GM04503 (cell line): ENCODE data around the gene C1orf185.
"Not testable (repeated sequence)": the region's sequence is repeated elsewhere in the genome, so short reads cannot be mapped to it uniquely, and the experiment has no call there.

Source experiments
- DNase-seq: peaks from one replicate; pipeline ENCODE4 v3.0.0-alpha.2; 2012; ENCODE audit warnings: low read depth

The C1orf185 gene

DNA sequence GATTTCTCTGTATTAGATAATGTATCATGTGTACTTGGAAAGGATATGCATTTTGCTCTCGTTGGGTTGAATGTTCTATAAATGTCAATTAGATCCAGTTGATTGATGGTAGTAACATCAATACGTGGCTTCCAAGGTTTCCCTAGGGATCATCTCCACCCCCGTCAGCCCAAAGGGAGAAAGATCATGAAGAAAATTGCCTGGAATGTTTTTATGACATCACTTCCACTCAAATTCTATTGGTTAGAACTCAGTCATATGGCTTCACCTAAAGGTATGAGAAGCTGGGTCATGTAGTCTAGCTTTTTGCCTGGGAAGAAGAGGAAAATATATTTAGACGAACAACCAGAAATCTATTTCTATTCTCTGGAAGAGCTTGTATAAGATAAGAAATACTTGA lies at the start of gene C1orf185:
Gene C1orf185, plus strand, starts transcription at position 253 of the 400 bp plus-strand sequence. Its CDS starts 6 bp downstream, at position 259.
- DNase-seq = no peak

DNA sequence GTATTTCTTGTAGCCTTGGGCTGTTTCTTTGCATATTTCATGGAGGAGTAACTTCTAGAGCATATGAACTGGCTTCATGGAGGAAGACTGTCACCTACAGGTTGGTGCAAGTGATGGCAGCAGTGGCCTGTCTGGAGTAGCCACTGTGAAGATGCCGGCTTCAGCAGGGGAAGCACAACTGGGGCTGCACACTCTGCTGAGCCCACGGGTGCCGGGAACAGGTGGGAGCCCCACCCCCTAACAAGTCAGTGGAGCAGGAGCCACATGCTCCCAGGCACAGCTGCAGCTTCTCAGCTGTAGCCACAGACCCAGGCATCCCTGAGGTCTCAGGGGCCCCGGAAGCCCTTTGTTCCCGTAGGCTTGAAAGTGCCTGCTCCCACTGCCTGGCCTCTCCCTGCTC lies 43.2 kb upstream of the C1orf185 start:
- no peak for DNase-seq

DNA sequence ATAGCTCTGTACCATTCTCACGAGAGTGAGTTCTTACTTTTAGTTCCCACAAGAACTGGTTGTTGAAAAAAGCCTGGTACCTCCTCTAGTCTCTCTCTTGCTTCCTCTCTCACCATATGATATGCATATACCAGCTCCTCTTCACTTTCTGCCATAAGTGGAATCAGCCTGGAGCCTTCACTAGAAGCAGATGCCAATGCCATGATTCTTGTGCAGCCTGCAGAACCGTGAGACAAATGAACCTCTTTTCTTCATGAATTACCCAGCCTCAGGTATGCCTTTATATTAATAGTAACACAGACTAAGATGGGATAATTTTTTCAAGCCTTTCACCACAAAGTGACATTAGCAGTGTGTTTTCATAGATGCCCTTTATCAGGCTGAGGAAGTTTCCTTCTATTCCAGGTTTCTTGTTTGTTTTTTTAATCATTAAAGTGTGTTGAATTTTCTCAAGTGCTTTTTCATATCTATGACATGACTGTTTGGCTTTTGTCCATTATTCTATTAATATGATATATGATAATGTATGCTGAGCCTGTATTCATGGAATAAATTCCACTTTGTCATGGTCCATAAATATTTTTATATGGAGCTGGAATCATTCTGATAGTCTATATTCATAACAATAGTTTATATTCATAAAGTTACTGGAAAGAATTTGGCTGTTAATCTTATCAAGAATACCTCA lies 40.7 kb upstream of the C1orf185 start:
- DNase-seq = no peak

DNA sequence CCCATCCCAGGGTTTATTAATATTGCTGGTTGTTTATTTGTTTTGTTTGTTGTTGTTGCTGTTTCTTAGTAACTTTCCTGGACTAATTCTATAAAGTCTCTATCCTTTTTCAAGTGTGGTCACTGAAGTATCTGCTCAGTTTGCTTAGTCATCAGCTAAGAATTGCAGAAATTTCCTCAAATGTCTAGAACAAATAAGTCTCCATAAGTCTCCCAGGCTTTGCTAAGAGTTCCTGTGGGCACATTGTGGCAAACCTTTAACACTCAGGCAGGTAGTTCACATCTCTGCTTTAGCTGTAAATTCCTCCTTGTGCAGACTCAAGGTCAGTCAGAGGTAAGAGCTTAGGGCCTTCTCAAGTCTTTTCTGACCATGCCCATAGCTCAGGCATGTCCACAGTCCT lies 38.9 kb upstream of the C1orf185 start:
- DNase-seq = peak; percentile 97

DNA sequence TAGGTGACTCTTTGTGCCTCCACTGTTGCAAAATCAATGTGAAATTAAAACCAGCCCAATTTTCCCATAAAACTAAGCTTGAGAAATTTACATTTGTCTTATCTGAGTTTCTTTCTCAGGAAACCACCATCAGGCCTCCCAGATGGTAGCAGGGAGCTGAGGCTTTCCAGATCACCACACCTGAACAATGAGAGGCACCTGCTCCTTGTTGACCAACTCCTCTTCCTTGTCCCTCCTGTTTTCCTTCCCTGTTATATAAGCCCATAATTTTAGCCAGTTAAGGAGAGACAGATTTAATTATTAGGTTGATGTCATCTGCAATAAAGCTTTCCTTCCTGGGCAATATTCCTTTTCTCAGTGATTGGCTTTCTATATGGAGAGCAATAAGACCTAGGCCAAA lies 32.0 kb upstream of the C1orf185 start:
- DNase-seq = no peak

DNA sequence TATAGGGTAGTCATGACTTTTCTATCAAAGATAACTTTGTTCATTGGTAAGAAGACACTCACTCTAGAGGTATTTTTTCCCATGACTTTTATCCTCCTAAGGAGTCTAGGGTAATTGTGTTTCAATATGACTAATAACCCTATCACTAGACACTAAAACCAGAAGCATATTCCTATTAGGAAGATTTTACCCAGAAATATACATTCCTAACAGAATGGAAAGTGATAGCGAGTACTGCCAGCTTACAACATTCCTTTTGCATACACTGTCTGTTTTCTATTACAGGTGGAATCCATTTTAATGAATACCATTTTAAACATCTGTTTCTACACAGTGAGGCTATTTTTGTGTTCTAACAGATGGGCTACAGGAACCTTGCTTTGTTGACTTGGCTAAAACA lies 31.4 kb upstream of the C1orf185 start:
- DNase-seq = peak; percentile 55

DNA sequence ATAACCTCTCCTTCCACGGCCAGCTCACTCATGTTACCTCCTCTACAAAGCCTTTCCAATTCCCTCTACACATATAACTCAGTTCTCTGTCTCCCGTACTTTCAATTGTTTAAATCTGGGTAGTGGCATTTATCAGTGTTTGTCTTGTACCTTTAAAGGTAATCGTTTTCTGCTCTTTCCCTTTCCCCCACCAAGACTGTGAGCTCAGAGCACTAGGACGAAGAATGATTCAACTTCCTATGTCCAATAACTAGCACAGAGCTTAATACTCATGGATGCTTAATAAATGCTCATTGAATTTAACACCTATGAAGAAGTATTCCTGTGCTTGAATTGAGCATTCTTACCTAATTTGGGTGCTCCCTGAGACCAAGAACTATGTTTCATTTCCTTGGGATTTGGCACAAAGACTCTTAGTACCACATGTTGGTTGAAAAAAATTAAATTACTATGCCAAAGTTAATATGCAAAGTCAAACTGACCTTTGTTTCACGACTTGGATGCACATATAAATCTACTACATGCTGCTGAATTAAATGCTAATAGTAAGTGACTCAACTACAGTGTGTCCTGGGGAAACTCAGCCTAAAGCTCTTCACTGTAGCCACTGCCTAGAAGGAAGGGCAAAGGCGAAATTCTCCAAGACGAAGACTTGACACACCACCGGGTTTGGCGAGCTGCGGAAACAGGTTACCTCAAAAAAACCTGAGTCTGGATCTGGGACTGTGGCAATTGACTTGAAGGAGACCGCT lies 30.6 kb upstream of the C1orf185 start:
- no peak for DNase-seq

DNA sequence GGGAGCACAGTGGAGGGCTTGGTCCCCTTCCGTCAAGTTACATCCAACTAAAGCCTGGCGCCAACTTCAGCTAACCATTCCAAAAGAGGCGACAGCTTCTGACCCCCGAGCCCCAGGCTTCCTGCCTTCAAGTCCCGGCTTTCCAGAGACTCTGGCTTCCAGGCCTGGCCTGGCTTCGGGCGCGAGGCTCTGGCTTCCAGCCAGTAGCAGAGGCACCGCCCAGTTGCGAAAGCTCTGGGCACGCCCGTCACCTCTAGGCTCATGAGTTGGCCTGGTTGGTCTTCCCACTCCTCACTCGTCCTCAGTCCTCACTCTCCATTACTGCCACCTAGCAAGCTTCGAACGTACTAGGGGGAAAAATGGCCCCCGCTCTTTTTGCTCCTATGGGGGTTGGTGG lies 30.0 kb upstream of the C1orf185 start:
- no peak for DNase-seq

DNA sequence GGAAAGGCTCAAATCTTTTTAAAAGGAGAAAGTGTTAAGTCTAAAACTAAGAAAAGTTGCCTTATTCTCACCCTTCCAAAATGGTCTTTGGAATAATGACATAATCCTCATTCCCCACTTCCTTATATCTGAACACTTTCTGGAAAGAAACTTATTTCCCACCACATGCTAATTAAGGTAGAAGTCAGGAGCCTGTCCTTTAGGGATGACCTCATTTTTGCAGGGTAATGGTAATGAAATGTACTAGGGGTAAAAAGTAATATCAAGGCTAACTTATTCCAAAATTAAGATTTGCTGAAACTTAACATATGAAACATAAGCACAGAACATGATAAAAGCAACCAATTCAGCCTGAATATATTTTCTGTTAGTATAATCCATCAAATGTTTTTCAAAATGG lies 29.4 kb upstream of the C1orf185 start:
- no peak for DNase-seq

DNA sequence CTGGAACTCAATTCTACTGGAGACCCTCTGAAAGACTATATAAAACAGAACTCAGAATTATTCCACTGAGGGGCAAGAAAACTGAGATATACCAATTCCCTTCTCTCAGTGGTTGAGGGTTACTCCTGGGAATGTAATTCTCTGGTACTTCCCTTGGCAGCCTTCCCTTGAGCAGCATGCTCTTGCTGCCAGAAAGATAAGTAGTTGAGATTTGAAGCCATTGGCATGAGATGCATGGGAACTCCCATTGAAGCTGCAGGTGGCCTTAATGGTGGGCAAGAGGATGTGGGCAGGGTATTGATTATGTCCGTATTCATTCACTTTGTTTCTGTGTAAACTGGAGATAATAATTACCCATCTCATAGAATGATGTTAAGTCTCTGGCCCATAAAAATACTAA lies 28.6 kb upstream of the C1orf185 start:
- no peak for DNase-seq

DNA sequence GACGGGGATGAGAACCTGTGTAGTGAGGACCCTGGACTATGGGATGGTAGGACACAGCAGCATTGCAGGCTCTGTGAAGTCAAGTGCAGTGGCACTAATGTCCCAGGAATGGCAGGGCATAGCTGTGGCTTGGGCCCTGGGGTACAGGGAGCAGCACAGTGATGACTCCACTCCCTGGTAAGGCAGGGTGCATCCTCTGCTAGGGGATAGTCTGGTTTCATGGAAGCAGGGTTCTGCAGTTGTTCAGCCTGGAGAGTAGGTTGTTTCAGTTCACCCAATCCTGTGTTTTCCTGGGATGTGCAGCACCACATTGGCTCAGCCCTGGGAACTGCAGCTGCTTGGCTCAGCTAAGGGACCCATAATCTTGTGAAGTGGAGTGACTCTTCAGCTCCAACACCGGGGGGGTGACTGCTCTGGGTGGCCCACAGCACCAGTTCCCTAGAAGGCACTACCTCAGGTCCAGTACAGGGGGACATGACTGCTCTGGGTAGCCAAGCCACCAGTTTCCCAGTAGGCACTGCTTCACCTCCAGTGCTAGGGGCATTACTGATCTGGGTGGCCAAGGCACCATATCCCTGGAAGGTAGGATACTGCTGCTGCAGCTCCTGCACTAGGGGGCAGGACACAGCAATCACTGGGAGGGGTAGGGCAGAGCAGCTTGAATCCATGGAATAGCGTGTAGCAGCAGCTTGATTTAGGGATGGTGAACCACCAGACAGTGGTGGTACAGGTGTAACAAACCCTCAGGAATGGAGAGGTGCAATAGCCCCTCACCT lies 15.3 kb upstream of the C1orf185 start:
- DNase-seq = no peak

DNA sequence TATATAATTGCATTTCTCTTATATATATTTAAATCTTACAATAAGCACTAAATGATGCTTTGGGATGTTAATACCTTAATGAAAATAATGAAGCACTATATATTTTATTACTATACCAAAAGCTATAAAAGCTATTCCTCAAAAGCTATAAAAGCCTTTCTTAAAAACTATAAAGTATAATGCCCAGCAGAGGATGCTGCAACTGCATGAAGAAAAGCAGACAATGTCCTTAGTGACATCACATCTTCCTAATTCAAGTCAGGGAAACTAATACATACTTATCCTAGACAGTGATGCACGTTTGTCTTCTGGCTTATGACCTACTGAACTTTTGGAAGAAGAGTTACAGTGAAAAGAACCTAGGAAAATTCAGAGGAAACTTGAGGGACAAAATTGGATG lies 13.6 kb upstream of the C1orf185 start:
- no peak for DNase-seq

DNA sequence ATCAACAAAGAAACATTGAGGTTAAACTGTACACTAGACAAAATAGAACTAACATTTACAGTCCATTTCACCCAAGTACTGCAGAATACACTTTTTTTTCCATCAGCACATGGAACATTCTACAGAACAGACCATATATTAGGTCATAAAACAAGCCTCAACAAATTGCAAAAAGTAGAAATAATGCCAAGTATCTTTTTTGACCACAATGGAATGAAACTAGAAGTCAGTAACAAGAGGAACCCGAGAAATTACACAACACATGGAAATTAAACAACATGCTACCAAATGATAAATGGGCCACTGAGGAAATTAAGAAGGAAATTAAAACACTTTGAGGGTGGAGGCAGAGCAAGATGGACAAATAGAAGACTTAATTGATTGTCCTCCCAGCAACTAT lies 8.4 kb upstream of the C1orf185 start:
- DNase-seq = peak; percentile 41

DNA sequence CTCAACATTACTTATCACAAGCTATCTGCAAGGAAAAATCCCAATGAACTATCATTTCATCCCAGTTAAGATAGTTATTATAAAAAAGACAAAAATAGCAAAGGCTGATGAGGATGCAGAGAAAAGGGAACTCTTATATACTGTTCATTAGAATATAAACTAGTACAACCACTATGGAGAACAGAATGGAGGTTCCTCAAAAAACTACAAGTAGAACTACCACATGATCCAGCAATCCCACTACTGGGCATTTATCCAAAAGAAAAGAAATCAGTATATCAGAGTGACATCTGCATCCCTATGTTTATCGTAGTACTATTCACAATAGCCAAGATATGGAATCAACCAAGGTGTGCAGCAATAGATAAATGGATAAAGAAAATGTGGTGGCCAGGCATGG lies 4.9 kb upstream of the C1orf185 start:
- no peak for DNase-seq

DNA sequence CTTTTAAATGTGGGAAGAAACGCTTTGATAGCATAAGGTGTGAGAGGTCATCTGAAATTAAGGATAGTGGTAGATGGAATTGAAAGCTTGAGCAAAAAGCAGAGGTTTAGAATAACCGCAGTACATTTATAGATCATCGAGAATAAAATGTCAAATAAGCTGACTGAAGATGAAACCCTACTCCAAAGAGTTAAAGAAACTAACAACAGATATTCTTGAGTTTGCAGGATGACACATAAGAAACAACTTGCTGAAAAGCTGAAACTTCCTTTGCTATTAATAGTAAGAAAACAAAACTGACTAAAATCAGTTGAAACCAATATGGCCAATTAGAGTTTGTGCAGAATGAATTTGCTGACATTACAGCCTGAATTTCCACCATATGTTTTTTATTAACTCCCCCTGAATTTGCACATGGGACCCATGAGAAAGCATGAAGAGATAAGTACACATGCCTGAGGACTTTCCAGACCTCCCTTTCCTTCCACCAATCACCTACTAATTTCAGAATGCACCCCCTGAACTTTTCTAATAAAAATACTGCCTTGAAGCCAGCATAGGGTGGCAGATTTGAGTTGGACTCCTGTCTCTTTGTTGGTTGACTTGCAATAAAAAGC lies 1.7 kb upstream of the C1orf185 start:
- no peak for DNase-seq

DNA sequence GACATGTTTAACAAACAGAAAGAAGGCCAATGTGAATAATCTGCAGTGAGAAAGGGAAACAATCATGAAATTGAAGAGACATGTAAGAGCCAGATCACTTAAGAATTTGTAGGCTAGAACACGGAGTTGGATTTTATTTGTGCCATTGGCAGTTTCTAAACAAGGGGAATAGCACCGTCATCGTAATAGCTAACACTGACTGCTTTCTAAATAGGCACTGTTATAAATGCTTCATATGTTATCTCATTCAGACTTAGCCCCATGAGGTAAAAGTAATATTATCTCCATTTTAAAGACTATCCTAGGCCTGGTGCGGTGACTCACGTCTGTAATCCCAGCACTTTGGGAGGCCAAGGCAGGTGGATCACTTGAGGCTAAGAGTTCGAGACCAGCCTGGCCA lies 12.1 kb downstream of the C1orf185 start:
- DNase-seq = no peak

DNA sequence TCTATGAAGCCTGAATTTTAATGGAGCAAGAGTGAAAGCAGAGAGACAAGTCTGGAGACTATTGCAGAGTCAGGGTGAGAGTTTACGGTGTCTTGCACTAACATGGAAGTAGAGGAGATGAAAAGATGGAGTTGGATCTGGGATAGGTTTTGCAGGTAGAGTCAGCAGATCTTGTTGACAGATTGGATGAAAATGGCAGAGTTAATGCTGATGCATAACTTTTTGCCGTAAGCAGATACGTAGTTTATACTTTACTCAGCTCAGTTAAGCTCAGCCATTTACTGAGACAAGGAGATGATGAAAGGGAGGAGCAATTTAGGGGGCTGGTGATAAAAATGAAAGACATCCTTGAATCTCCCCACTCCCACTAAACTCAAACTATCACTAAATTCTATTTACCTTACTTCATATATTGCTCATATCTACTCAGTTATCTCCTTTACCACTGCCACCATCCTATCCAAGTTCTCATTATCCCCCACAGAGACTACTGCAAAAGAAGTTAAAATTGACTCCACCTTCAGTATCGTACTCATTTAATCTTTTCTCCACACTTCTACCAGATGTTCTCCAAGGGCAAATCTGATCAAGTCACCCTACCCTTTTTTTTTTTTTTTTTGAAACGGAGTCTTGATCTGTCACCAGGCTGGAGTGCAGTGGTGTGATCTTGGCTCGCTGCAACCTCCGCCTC lies 13.8 kb downstream of the C1orf185 start:
- DNase-seq = no peak

DNA sequence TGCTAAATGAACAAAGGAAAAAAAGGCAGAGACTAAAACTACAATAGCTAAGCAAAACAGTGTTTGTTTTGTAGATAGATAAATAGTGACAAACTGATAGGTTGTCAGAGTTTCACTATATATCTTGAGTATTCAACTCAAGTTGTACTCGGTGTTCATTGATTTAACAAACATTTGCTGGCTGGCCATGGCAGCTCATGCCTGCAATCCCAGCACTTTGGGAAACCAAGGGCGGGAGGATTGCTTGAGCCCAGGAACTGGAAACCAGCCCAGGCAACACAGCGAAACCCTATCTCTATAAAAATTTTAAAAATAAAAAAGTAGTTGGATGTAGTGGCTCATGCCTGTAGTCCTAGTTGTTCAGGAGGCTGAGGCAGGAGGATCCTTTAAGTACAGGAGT lies 17.3 kb downstream of the C1orf185 start:
- no peak for DNase-seq

DNA sequence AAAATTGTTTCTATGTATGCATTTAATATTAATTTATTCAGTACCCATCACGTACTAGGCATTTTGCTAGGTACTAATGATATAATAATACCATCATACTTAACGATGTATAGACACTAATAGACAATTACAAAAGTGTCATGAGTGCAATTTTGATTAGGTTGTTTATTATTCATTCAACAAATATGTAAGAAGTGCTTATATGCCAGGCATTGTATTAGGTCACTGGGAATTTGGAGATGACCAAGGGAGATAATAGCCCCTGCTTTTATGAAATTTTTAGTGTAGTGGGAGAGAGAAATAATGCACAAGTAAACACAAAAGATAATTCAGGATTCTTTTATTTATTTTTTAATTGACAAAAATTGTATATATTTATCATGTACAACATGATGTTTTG lies 18.6 kb downstream of the C1orf185 start:
- DNase-seq = no peak

DNA sequence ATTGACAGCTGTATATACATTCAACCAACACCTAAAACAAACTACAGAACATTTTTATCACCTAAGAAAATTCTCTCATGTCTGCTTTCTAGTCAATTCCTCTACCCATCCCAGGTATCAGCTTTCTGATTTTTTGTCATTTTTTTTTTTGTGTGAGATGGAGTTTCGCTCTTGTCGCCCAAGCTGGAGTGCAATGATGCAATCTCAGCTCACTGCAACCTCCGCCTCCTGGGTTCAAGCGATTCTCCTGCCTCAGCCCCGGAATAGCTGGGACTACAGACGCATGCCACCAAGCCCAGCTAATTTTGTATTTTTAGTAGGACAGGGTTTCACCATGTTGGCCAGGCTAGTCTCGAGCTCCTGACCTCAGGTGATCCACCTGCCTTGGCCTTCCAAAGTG lies 25.1 kb downstream of the C1orf185 start:
- DNase-seq = not testable (repeated sequence)

DNA sequence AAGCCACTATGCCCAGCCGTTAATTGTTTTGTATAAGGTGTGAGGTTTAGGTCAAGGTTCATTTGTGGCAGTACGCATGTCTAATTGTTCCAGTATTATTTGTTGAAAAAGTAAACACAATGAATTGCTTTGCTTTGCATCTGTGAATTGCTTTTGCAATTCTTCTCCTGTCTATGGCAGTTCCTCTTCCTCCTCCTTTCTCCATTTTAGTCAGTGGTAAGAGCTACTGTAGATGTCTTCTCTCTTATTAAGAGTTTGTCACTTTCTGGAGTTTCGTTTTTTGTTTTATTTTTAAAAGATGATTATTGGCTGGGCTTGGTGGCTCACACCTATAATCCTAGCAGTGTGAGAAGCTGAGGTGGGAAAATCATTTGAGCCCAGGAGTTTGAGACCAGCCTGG lies 29.2 kb downstream of the C1orf185 start:
- DNase-seq = no peak

DNA sequence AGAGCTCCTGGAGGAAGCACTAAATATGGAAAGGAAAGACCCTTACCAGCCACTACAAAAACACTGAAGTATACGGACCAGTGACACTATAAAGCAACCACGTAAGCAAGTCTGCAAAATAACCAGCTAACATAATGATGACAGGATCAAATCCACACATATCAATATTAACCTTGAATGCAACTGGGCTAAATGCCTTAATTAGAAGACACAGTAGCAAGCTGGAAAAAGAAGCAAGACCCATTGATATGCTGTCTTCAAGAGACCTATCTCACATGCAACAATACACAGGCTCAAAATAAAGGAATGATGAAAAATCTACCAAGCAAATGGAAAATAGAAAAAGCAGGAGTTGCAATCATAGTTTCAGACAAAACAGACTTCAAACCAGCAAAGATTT lies 31.0 kb downstream of the C1orf185 start:
- DNase-seq = no peak
